ENCODE results near the gene APOBR. TPM values are rescaled to one million over a fixed set of nuclear protein-coding genes. Genes with fewer than 3 reads are reported as not detected.
A peak's percentile ranks its signal among the peaks of the same experiment; 100 is the strongest.

Gene APOBR
- total and polyA plus RNA-seq, 9 of the 15 experiments (the other 6 are each of a cell fraction or from before 2014, with no cell fraction given), result 0.08 to 6.1 (median 2.8) TPM; not detected in 1

DNA sequence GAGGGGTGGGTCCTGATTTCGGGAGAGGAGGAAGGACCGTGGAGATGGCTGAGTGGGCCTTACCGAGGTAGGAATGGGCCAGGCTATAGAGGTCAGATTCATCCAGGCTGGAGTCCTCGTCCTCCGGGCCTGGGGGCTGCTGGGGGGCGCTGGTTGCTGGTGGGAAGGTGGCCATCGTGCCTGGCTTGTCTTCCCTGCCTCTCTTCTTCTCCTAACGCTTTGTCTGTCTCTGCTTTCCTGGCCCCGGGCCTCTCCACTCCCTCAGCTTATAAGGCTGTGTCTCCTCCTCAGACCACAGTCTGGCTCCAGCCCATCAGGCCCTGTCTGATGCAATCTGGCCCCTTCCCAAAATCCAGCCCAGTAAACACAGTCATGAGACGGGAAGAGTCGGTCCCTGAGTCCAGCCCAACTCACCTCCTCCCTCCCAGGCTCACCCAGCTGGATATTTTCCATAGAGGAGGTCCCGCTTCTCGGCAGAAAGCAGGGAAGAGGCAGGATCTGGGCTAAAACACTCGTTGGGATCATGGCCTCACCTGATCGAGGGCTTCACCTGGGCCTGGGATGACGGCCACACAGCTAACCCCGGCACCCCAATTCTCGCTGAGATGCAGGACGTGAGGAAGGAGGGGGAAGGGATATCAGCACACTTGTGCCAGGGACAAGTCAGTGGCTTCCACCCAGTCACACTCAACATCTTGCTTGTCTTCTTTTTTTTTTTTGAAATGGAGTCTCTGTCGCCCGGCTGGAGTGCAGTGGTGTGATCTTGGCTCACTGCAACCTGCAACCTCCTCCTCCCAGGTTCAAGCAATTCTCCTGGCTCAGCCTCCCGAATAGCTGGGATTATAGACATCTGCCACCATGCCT is 44.5 kb downstream of the APOBR start, which contains the start of gene NUPR1 (continued):
- TF ChIP-seq SPI1 (IDR thresholded peaks at IDR 0.05; ENCODE audit: borderline replicate concordance, low read depth, low read length) (no peak), ZNF3 (CRISPR knock-in tag; IDR thresholded peaks at IDR 0.05) (no peak; the same call in 1 of the 2 replicates), PURB (CRISPR knock-in tag; IDR thresholded peaks at IDR 0.05; ENCODE audit: low read depth) (no peak), BRD4 (IDR thresholded peaks at IDR 0.05) (no peak), MYBL2 (IDR thresholded peaks at IDR 0.05; ENCODE audit: low read depth) (no peak), MYBL2 (CRISPR knock-in tag; IDR thresholded peaks at IDR 0.05; ENCODE audit: borderline replicate concordance) (no peak), PHB (CRISPR knock-in tag; IDR thresholded peaks at IDR 0.05) (no peak), NONO (IDR thresholded peaks at IDR 0.05; ENCODE audit: low read depth in 2 of 2, low read length in 1 of 2) (no peak), GTF2A2 (tag; IDR thresholded peaks at IDR 0.05) (peak; percentile 70), NUFIP1 (IDR thresholded peaks at IDR 0.05; ENCODE audit: partially characterized antibody) (no peak), ZNF561 (CRISPR knock-in tag; conservative IDR thresholded peaks at IDR 0.05) (no peak), FOXA3 (CRISPR knock-in tag; conservative IDR thresholded peaks at IDR 0.05 in 1 of 2, IDR thresholded peaks at IDR 0.05 in 1 of 2) (no peak)
- TF ChIP-seq, protein P1, sequence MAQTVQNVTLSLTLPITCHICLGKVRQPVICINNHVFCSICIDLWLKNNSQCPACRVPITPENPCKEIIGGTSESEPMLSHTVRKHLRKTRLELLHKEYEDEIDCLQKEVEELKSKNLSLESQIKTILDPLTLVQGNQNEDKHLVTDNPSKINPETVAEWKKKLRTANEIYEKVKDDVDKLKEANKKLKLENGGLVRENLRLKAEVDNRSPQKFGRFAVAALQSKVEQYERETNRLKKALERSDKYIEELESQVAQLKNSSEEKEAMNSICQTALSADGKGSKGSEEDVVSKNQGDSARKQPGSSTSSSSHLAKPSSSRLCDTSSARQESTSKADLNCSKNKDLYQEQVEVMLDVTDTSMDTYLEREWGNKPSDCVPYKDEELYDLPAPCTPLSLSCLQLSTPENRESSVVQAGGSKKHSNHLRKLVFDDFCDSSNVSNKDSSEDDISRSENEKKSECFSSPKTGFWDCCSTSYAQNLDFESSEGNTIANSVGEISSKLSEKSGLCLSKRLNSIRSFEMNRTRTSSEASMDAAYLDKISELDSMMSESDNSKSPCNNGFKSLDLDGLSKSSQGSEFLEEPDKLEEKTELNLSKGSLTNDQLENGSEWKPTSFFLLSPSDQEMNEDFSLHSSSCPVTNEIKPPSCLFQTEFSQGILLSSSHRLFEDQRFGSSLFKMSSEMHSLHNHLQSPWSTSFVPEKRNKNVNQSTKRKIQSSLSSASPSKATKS (CRISPR knock-in tag; IDR thresholded peaks at IDR 0.05), result no peak
- TF ChIP-seq, protein P2, sequence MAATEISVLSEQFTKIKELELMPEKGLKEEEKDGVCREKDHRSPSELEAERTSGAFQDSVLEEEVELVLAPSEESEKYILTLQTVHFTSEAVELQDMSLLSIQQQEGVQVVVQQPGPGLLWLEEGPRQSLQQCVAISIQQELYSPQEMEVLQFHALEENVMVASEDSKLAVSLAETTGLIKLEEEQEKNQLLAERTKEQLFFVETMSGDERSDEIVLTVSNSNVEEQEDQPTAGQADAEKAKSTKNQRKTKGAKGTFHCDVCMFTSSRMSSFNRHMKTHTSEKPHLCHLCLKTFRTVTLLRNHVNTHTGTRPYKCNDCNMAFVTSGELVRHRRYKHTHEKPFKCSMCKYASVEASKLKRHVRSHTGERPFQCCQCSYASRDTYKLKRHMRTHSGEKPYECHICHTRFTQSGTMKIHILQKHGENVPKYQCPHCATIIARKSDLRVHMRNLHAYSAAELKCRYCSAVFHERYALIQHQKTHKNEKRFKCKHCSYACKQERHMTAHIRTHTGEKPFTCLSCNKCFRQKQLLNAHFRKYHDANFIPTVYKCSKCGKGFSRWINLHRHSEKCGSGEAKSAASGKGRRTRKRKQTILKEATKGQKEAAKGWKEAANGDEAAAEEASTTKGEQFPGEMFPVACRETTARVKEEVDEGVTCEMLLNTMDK (IDR thresholded peaks at IDR 0.05; ENCODE audit: borderline replicate concordance, insufficient read depth, low read depth, low read length, poor library complexity, severe bottlenecking), result no peak
- TF ChIP-seq, protein P3, sequence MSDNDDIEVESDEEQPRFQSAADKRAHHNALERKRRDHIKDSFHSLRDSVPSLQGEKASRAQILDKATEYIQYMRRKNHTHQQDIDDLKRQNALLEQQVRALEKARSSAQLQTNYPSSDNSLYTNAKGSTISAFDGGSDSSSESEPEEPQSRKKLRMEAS (CRISPR knock-in tag; IDR thresholded peaks at IDR 0.05), result no peak
